Kidney (tissue), 14 donors: ENCODE results near the gene ATG2B. TPM values are rescaled to one million over a fixed set of nuclear protein-coding genes. Genes with fewer than 3 reads are reported as not detected.

Experiments used
- DNase-seq, 5 donors: peaks; one replicate each; pipeline ENCODE4 v3.0.0-alpha.2; 2013 to 2020
- FAIRE-seq: peaks from 2 replicates; lab custom pipeline; 2012; peaks lifted over from hg19 to GRCh38; lab: Jason Lieb, UNC
- H3K27ac ChIP-seq, 2 donors: one replicate each; pipeline ENCODE4 v1.7.0; 2013; ENCODE audit warnings: low read depth in 2 of 2, low read length in 2 of 2, inconsistent platforms in 1 of 2
- H3K27me3 ChIP-seq: one replicate; pipeline ENCODE4 v1.7.1; 2013; ENCODE audit warnings: low read length, inconsistent platforms; ENCODE audit not compliant: control insufficient read depth, insufficient read depth
- H3K36me3 ChIP-seq, 3 donors: one replicate each; pipeline versions ENCODE4 v1.7.0 to v1.7.1; 2013; ENCODE audit warnings: low read length in 3 of 3, control low read depth in 1 of 3, inconsistent platforms in 1 of 3; ENCODE audit not compliant: insufficient read depth in 3 of 3, control insufficient read depth in 2 of 3
- H3K4me1 ChIP-seq, 3 donors: one replicate each; pipeline versions ENCODE4 v1.7.0 to v1.7.1; 2013; ENCODE audit warnings: low read length in 3 of 3, inconsistent platforms in 1 of 3, low read depth in 1 of 3; ENCODE audit not compliant: control insufficient read depth in 2 of 3, insufficient read depth in 2 of 3
- H3K4me3 ChIP-seq, 3 donors: one replicate each; pipeline versions ENCODE4 v1.7.0 to v1.8.1; 2013; ENCODE audit warnings: low read length in 3 of 3, control low read depth in 1 of 3, inconsistent platforms in 1 of 3
- H3K9ac ChIP-seq, 3 donors: one replicate each; pipeline versions ENCODE4 v1.7.0 to v1.7.1; 2013; ENCODE audit warnings: low read length in 3 of 3, control low read depth in 1 of 3, inconsistent platforms in 1 of 3
- H3K9me3 ChIP-seq, 3 donors: one replicate each; pipeline versions ENCODE4 v1.7.0 to v1.7.1; 2013; ENCODE audit warnings: low read length in 3 of 3, control low read depth in 1 of 3, inconsistent platforms in 1 of 3; ENCODE audit not compliant: control insufficient read depth in 2 of 3, insufficient read depth in 1 of 3
- intact Hi-C: fragments of 100-400 bp; cut with DNase I; formaldehyde crosslinking; loops from one replicate; pipeline ENCODE4 v1.11.1; 2022
- polyA plus RNA-seq: library from polyadenylated mRNA; stranded (reverse); fragments of 350-450 nt; fragmentation: Illumina TruSeq; extraction: RNeasy Lipid Tissue Mini Kit (QIAGEN cat#74804); gene quantifications from one replicate; pipeline ENCODE4 v1.2.3, GENCODE V29; 2014; ENCODE audit warnings: low read depth, low replicate concordance; ENCODE audit not compliant: insufficient read depth
- total RNA-seq: library from RNA; stranded (reverse); fragmentation: NEBNext Ultra II Directional; extraction: Animal tissue kit (Norgen Biotek cat#: 25700); gene quantifications from one replicate; pipeline ENCODE4 v1.2.1, GENCODE V29; 2021
- TF ChIP-seq, protein P1 (sequence below): IDR thresholded peaks from 3 replicates; pipeline ENCODE4 v1.5.1; 2012; ENCODE audit warnings: mild to moderate bottlenecking, moderate library complexity, borderline replicate concordance; ENCODE audit not compliant: insufficient read depth; ENCODE audit errors: extremely low read depth
- donor health status: control.
- donor health status: control.
- donor health status: control.
- donor health status: control.
- donor health status: control.
- donor health status: DM: yes; HTN: yes; CAD: no.
- donor health status: Normal renal cell carcinoma (clear cell type).

ATG2B gene
- total and polyA plus RNA-seq, 2 donors from 2014 or later: 3.8 to 35.8 TPM

DNA sequence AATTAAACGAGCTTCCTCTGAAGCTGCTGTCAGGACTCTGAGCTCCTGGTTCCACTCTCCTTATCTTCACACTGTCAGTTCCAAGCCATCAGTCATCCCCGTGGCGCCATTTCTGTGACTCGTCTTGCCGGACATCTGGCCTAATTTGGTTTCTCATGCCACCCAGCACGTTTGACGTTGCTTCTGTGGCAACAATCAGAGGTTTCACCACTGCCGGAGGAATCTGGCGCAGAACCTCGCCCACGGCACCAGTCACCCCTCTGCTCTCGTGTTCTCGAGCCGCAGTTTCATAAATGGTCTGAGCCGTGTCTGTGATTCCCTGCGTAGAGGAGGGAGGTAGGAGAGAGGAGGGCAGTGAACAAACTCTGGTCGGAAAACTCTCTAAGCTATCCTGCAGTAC, 77.5 kb downstream of the ATG2B start:
- Histone ChIP-seq H3K9ac (no peak overlapping the region), H3K9me3 (no peaks in the 10 kb centered on the region), H3K4me1 (no peaks in the 10 kb centered on the region), H3K4me3 (no peak overlapping the region), H3K27ac (no peak overlapping the region), H3K36me3 (peaks cover 0 to 39% (median 27%) of the 10 kb centered on the region in 3 donors), H3K27me3 (no peaks in the 10 kb centered on the region)
- TF ChIP-seq, protein P1, sequence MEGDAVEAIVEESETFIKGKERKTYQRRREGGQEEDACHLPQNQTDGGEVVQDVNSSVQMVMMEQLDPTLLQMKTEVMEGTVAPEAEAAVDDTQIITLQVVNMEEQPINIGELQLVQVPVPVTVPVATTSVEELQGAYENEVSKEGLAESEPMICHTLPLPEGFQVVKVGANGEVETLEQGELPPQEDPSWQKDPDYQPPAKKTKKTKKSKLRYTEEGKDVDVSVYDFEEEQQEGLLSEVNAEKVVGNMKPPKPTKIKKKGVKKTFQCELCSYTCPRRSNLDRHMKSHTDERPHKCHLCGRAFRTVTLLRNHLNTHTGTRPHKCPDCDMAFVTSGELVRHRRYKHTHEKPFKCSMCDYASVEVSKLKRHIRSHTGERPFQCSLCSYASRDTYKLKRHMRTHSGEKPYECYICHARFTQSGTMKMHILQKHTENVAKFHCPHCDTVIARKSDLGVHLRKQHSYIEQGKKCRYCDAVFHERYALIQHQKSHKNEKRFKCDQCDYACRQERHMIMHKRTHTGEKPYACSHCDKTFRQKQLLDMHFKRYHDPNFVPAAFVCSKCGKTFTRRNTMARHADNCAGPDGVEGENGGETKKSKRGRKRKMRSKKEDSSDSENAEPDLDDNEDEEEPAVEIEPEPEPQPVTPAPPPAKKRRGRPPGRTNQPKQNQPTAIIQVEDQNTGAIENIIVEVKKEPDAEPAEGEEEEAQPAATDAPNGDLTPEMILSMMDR: no peak
- FAIRE-seq (no peak), DNase-seq (no peak)
- intact Hi-C loops: no loop called here

DNA sequence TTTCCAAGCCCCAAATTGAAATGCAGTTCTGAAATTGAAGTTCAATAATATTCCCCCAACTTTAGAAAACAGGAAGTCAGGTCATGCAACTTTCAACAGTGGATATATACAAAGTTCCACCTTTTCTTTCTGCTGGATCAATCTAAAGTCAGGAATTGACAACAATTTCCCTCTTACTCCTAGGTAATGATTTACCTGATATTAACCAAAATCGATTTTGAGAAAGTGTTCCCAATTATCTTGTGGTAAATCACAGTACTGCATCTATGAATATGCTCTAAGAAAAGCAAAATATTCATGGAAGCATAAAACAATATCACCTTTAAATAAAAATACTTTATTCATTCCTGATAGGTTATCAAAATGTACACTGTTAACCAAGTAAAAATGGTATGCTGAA, 78.7 kb downstream of the ATG2B start:
- Histone ChIP-seq H3K4me3 (no peak overlapping the region), H3K9ac (no peak overlapping the region), H3K36me3 (peaks cover 0 to 28% (median 16%) of the 10 kb centered on the region in 3 donors), H3K27me3 (no peaks in the 10 kb centered on the region), H3K9me3 (no peaks in the 10 kb centered on the region), H3K4me1 (no peaks in the 10 kb centered on the region), H3K27ac (no peak overlapping the region)
- no peak for FAIRE-seq
- TF ChIP-seq, protein P1: no peak
- intact Hi-C loops: no loop called here
- DNase-seq: no peak

DNA sequence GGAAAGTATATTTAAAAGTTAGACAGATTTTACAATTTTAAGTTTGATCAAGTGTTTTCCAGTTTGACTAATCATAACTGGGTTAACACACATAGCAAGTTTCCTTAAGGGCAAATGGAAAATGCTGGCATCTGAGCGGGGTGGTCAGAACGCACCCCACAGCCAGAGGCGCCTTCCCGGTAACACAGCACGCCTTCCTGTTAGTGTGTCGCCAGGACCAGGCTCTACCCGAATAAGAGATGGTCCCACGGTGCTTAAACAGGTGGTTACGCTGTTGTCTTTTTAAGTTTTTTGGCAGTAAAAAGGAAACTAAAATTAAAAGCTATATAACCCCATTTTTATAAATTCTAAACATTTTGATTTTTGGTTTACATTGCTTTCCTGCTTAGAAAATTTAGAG, 79.1 kb downstream of the ATG2B start:
- Histone ChIP-seq H3K9ac (no peak overlapping the region), H3K36me3 (peaks cover 0 to 25% (median 14%) of the 10 kb centered on the region in 3 donors), H3K4me1 (no peaks in the 10 kb centered on the region), H3K27me3 (no peaks in the 10 kb centered on the region), H3K27ac (no peak overlapping the region), H3K9me3 (no peaks in the 10 kb centered on the region), H3K4me3 (no peak overlapping the region)
- TF ChIP-seq, protein P1: no peak
- no peak for FAIRE-seq
- DNase-seq: no peak
- intact Hi-C loops: no loop called here

DNA sequence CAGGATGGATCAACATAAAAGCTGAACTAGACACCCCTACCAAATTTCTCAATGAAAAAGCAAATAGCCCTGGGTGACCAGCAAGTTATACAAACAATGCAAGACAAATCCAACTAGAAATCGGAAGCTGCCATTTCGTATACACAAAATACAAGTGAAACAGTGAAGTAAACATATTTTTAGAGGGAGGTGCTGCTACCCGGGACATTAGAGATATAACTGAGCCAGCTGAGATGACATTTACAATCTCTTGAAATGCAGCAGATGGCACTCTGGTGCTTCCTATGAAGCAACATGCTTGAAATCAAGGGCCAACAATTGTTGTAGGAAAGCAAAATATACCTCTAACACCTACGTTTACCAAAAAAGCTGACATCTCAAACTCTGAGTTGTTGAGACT, 81.7 kb downstream of the ATG2B start:
- peaks cover 0 to 9% (median 4%) of the 10 kb centered on the region in 3 donors for H3K9me3 ChIP-seq
- TF ChIP-seq, protein P1: no peak
- H3K36me3 ChIP-seq: peaks cover 0 to 15% (median 12%) of the 10 kb centered on the region in 3 donors
- no peak for FAIRE-seq
- H3K27ac ChIP-seq: no peak overlapping the region
- no peaks in the 10 kb centered on the region for H3K27me3 ChIP-seq
- H3K9ac ChIP-seq: no peak overlapping the region
- no peak for DNase-seq
- H3K4me1 ChIP-seq: no peaks in the 10 kb centered on the region
- H3K4me3 ChIP-seq: no peak overlapping the region
- intact Hi-C loops: no loop called here
